Measurements from ENCODE around the gene SLC26A5. TPM values are rescaled to one million over a fixed set of nuclear protein-coding genes. Genes with fewer than 3 reads are reported as not detected.
"Not testable (repeated sequence)": the region's sequence is repeated elsewhere in the genome, so short reads cannot be mapped to it uniquely, and the experiment has no call there.

The SLC26A5 gene
- total and polyA plus RNA-seq, 11 donors: not detected

DNA sequence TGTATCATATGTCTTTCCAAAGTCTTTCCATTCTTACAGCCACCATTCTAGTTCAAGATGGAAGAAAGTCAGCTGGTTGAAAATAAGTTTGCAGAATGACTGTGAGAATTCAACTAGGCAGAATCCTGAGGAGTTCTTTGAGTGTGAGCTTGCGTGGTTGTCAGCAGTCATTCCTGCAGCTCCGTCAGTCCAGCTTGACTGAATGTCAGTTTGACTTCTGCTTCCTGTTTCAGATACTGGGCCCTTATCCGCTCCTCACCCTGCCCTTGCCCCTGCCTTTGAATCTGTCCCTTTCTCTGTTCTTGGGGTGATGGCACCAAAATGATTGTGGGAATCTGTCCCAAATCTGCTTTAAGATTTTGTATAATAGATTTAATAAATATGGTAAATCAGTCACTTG, 27.8 kb downstream of the SLC26A5 start:
- Histone ChIP-seq H3K4me3 (no peak overlapping the region), H3K27me3 (peaks cover 0 to 7% (median 0%) of the 10 kb centered on the region in 9 donors), H3K27ac (no peak overlapping the region), H3K9me3 (no peaks in the 10 kb centered on the region), H3K36me3 (no peaks in the 10 kb centered on the region), H3K4me1 (no peaks in the 10 kb centered on the region)
- TF ChIP-seq, protein P1, sequence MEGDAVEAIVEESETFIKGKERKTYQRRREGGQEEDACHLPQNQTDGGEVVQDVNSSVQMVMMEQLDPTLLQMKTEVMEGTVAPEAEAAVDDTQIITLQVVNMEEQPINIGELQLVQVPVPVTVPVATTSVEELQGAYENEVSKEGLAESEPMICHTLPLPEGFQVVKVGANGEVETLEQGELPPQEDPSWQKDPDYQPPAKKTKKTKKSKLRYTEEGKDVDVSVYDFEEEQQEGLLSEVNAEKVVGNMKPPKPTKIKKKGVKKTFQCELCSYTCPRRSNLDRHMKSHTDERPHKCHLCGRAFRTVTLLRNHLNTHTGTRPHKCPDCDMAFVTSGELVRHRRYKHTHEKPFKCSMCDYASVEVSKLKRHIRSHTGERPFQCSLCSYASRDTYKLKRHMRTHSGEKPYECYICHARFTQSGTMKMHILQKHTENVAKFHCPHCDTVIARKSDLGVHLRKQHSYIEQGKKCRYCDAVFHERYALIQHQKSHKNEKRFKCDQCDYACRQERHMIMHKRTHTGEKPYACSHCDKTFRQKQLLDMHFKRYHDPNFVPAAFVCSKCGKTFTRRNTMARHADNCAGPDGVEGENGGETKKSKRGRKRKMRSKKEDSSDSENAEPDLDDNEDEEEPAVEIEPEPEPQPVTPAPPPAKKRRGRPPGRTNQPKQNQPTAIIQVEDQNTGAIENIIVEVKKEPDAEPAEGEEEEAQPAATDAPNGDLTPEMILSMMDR (IDR thresholded peaks at IDR 0.05): no peak
- no peak for TF ChIP-seq POLR2A (IDR thresholded peaks at IDR 0.05)
- ATAC-seq (no peak), DNase-seq (no peak)
- WGBS, 4 donors: 50 to 69% (median 60%) methylated on average over 3 of the region's 3 CpGs
- intact Hi-C loops (cut with DNase I): no loop called here

DNA sequence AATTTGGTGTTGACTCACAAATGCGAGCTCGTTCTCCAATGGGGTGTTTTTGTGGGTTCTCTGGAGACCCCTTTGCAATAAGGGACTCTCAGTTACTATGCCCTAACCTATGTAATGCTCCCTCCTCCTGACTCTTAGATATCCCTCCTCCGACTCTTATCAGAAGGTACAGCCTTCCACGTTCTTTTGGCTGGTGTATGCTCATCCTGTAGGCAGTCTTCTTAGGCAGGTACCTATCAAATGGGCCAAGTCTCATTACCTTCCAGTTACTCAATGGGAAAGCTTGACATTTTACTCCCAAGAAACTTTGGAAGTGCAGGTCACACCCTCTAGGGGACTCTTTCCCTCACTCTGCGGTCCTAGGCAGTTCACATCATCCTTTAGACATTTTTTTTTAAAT, 32.6 kb downstream of the SLC26A5 start:
- DNase-seq: no peak
- no peak for TF ChIP-seq POLR2A (IDR thresholded peaks at IDR 0.05)
- TF ChIP-seq, protein P1 (IDR thresholded peaks at IDR 0.05): no peak
- 61 to 72% (median 68%) methylated on average over 5 of the region's 5 CpGs for WGBS, 4 donors
- no peak overlapping the region for H3K27ac ChIP-seq
- no peak overlapping the region for H3K4me3 ChIP-seq
- H3K27me3 ChIP-seq: peaks cover 0 to 9% (median 0%) of the 10 kb centered on the region in 9 donors
- H3K36me3 ChIP-seq: no peaks in the 10 kb centered on the region
- no peak for ATAC-seq
- no peaks in the 10 kb centered on the region for H3K4me1 ChIP-seq
- intact Hi-C loops (cut with DNase I): no loop called here
- H3K9me3 ChIP-seq: no peaks in the 10 kb centered on the region

DNA sequence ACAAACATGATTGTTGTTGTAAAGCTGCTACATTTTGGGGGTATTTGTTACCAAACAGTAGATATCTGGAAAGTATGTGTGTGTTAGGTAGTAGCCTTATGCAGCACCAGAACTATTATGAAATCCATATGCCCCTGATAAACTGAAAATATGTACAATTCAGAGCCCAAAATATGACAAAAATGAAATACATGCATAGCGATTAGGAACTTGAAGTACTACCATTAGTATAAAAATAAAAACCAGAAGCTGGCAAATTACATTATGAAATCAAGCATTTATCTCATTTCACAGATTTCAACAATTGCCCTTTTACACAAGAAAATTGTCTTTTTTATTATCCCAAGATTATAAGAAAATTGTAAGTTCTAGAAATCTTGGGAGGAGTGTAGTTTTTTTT, 33.9 kb downstream of the SLC26A5 start:
- no peak overlapping the region for H3K27ac ChIP-seq
- intact Hi-C loops (cut with DNase I): no loop called here
- H3K9me3 ChIP-seq: no peaks in the 10 kb centered on the region
- DNase-seq (no peak), ATAC-seq (no peak)
- WGBS, 4 donors: 82 to 96% (median 87%) methylated on average over 1 of the region's 1 CpG
- no peaks in the 10 kb centered on the region for H3K36me3 ChIP-seq
- TF ChIP-seq, protein P1 (IDR thresholded peaks at IDR 0.05): no peak
- no peak for TF ChIP-seq POLR2A (IDR thresholded peaks at IDR 0.05)
- peaks cover 0 to 6% (median 0%) of the 10 kb centered on the region in 9 donors for H3K27me3 ChIP-seq
- H3K4me1 ChIP-seq: no peaks in the 10 kb centered on the region
- H3K4me3 ChIP-seq: no peak overlapping the region

DNA sequence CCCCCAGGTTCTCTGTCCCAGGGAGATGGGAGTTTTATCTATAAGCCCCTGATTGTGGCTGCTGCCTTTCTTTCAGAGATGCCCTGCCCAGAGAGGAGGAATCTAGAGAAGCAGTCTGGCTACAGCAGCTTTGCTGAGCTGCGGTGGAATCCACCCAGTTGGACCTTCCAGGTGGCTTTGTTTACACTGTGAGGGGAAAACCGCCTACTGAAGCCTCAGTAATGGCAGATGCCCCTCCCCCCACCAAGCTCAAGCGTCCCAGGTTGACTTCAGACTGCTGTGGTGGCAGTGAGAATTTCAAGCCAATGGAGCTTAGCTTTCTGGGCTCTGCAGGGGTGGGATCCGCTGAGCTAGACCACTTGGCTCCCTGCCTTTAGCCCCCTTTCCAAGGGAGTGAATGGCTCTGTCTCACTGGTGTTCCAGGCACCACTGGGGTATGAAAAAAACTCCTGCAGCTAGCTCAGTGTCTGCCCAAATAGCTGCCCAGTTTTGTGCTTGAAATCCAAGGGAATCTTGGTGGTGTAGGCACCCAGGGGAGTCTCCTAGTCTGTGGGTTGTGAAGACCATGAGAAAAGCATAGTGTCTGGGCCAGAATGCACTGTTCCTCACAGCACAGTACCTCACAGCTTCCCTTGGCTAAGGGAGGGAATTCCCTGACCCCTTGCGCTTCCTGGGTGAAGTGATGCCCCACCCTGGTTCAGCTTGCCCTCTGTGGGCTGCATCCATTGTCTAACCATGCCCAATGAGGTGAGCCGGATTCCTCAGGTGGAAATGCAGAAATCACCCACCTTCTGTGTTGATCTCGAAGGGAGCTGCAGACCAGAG, 40.0 kb downstream of the SLC26A5 start:
- H3K4me3 ChIP-seq, H3K4me1 ChIP-seq, DNase-seq, ATAC-seq, H3K9me3 ChIP-seq, H3K27ac ChIP-seq, H3K36me3 ChIP-seq: not testable (repeated sequence)
- intact Hi-C loops (cut with DNase I): loop anchor here in 3 of 10 donors (5.0 kb wide), 1 partner anchor 109 kb away; the partner anchor contains the start of gene PMPCB (in 3 of the 3)
- peaks cover 0 to 11% (median 0%) of the 10 kb centered on the region in 9 donors for H3K27me3 ChIP-seq
- WGBS, 4 donors: 67 to 76% (median 73%) methylated on average over 6 to 7 of the region's 7 CpGs

DNA sequence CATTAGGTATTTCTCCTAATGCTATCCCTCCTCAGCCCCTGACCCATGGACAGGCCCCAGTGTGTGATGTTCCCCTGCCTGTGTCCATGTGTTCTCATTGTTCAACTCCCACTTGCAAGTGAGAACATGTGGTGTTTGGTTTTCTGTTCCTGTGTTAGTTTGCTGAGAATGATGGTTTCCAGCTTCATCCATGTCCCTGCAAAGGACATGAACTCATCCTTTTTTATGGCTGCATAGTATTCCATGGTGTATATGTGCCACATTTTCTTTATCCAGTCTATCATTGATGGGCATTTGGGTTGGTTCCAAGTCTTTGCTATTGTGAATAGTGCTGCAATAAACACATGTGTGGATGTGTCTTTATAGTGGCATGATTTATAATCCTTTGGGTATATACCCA, 46.3 kb downstream of the SLC26A5 start:
- DNase-seq; intact Hi-C loops (cut with DNase I); H3K4me1 ChIP-seq; H3K27ac ChIP-seq; H3K4me3 ChIP-seq; H3K9me3 ChIP-seq; H3K27me3 ChIP-seq; ATAC-seq; H3K36me3 ChIP-seq: not testable (repeated sequence)
